Measurements from ENCODE around the gene GGNBP2. TPM values are rescaled to one million over a fixed set of nuclear protein-coding genes. Genes with fewer than 3 reads are reported as not detected.

The GGNBP2 gene
- total and polyA plus RNA-seq, 2 of the 8 experiments (the other 6 are each of a cell fraction or from before 2014, with no cell fraction given), result 29.2 to 35.8 TPM

GRCh38 chr17:36593656-36594316 lies 49.1 kb downstream of the GGNBP2 start (continued):
- TF ChIP-seq E2F6 (IDR thresholded peaks at IDR 0.05) (no peak), RAD21 (IDR thresholded peaks at IDR 0.05 in 1 of 2, conservative IDR thresholded peaks at IDR 0.05 in 1 of 2; ENCODE audit: low read depth in 2 of 2, low read length in 2 of 2) (no peak), BCL11A (IDR thresholded peaks at IDR 0.05; ENCODE audit: low read depth in 2 of 2, low read length in 2 of 2) (no peak), GTF2F1 (IDR thresholded peaks at IDR 0.05; ENCODE audit: borderline replicate concordance, low read depth, low read length) (no peak), NRF1 (IDR thresholded peaks at IDR 0.05; ENCODE audit: low read depth, low read length) (no peak), CREB1 (IDR thresholded peaks at IDR 0.05) (no peak), TAF7 (optimal IDR thresholded peaks at IDR 0.05; ENCODE audit: borderline replicate concordance, low read depth, low read length) (no peak), TEAD4 (IDR thresholded peaks at IDR 0.05; ENCODE audit: low read depth, low read length) (no peak), ASH2L (IDR thresholded peaks at IDR 0.05; ENCODE audit: low read length) (no peak)
